Daoy (cell line): ENCODE results near the gene FFAR4. TPM values are rescaled to one million over a fixed set of nuclear protein-coding genes. Genes with fewer than 3 reads are reported as not detected.
A peak's percentile ranks its signal among the peaks of the same experiment; 100 is the strongest.
"Not testable (repeated sequence)": the region's sequence is repeated elsewhere in the genome, so short reads cannot be mapped to it uniquely, and the experiment has no call there.

Experiments used
- DNase-seq: peaks from one replicate; pipeline ENCODE4 v3.0.0-alpha.2; 2015; ENCODE audit warnings: low read depth
- total RNA-seq: library from RNA; depleted of rRNA; stranded (reverse); fragments of >200 nt; shearing (Covaris generic); gene quantifications from 2 replicates; pipeline ENCODE4 v1.2.3, GENCODE V29; 2014; rRNA removed

The FFAR4 gene
- not detected in 2 replicates for total RNA-seq

GRCh38 chr10:93566435-93567276 is at the start of gene FFAR4:
Gene FFAR4 (plus strand): TSS chr10:93566665. CDS start chr10:93566721, 56 bp downstream.
- no peak for DNase-seq

- DNase-seq: no peak
Observed at GRCh38 chr10:93518531-93518930, 47.9 kb upstream of the FFAR4 start.

- DNase-seq: no peak
Observed at GRCh38 chr10:93535293-93535692, 31.2 kb upstream of the FFAR4 start.

GRCh38 chr10:93540871-93541270 is 25.6 kb upstream of the FFAR4 start:
- DNase-seq: not testable (repeated sequence)

DNA sequence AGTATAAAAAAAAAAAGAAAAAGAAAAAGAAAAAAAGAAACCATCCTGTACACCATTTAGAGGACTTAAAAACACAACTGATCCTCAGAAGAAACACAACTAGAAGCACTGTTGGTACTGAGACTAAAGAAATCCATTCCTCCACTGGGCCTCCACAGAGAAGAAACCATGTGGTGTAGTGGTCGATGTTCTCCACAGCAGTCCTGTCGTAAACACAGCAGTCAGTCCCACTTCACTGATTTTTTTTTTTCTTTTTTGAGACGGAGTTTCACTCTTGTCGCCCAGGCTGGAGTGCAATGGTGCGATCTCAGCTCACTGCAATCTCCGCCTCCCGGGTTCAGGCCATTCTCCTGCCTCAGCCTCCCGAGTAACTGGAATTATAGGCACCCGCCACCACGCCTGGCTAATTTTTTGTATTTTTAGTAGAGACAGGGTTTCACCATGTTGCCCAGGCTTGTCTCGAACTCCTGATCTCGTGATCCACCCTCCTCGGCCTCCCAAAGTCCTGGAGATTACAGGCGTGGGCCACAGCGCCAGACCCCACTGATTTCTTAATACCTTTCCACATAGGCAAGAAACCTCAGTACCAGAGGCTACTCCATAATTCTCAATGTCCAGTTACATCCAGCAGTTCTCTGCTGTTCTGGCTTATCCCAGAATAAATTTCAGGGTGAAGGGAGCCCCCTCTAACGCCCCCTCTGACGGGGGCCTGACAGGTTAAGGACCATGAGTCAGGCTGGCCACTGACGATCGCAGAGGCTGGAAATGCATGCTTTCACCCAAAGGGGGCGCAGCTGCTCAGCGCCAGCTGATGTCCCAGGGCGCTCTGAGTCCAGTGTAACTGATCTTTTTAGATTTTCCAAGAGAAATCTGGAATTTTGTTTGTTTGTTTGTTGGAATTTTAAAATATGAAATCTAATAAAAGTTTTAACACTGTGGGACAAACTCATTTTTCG is 24.8 kb upstream of the FFAR4 start:
- peak; percentile 58 for DNase-seq

GRCh38 chr10:93542358-93542791 is 24.1 kb upstream of the FFAR4 start:
- peak; percentile 52 for DNase-seq

DNA sequence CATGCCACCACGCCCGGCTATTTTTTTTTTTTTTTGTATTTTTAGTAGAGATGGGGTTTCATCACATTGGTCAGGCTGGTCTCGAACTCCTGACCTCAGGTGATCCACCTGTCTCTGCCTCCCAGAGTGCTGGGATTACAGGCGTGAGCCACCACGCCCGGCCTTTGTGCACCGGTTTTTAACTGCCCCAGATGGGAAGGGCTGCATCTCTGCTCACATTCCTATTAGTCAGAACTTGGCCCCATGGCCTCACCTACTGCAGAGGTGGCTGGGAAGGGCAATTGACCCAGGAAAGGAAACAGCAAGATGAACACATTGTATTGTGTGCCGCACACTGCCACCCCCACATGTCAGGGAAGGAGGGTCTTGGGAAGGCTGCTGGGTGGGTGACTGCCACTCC is 19.5 kb upstream of the FFAR4 start:
- DNase-seq: not testable (repeated sequence)

GRCh38 chr10:93547522-93547921 is 18.9 kb upstream of the FFAR4 start:
- DNase-seq: no peak

DNA sequence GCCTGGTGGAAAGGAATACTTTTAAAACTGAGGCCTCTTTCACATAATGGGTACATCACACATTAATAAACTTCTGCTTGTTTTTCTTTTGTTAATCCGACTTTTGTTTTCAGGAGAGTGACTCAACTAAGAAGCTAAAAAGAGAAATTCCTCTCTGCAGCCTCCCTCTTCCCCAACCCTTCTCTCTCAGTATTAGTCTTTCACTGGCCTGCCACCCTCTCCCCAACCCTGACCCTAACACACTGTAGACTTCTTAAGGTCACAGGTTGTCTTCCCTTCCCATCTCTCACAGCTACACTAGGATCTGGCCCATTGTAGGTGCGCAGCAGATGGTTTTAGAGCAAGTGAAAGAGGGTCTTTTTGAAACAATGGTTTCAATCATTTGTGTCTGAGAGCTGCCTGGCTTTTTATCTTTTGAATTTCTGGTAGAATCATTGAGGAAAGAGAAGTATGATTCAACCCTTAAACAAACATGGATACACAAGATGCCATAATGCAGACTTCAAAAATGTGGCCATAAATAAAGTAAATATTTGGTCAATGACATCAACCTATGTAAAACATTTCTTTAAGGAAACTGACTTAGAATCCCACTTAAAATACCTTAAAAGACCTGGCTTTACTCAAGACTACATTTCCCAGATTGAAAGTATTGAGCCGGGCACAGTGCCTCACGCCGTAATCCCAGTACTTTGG is 17.9 kb upstream of the FFAR4 start:
- DNase-seq: no peak

GRCh38 chr10:93550606-93551005 is 15.9 kb upstream of the FFAR4 start:
- no peak for DNase-seq

DNA sequence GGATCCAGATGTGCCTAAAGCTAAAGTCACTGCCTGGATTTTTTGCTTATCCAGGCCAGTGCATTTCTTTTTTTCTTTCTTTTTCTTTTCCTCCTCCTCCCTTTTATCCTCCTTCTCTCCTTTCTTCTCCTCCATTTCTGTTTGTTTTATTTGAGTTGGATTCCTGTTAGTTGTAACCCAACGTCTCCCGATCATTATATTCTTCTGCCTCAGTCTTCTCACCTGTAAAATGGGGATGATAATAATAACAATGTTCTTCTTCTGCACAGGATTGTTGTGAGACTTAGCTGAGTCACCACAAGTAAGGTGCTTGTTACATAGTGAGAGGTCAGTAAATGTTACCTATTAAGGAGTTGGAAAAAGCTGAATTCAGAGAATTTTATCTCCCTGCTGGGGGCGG is 13.7 kb upstream of the FFAR4 start:
- no peak for DNase-seq

- no peak for DNase-seq
Observed at GRCh38 chr10:93553482-93554315, 12.8 kb upstream of the FFAR4 start.

DNA sequence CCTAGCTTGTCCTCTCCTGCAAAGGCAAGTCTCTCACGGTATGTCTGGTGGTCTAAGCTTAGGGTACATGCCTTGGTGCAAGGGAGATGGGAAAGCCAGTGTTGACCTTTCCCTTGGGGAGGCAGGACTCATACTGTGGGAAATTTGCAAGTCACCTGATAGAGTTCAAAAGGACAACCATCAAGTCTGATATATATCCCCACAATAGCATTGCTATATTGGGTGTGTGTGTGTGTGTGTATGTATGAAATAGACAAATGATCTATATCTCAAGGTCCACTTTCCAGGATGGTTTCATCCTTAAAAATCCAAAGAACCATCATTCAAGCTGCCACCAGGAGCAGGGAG is 12.2 kb upstream of the FFAR4 start:
- no peak for DNase-seq

DNA sequence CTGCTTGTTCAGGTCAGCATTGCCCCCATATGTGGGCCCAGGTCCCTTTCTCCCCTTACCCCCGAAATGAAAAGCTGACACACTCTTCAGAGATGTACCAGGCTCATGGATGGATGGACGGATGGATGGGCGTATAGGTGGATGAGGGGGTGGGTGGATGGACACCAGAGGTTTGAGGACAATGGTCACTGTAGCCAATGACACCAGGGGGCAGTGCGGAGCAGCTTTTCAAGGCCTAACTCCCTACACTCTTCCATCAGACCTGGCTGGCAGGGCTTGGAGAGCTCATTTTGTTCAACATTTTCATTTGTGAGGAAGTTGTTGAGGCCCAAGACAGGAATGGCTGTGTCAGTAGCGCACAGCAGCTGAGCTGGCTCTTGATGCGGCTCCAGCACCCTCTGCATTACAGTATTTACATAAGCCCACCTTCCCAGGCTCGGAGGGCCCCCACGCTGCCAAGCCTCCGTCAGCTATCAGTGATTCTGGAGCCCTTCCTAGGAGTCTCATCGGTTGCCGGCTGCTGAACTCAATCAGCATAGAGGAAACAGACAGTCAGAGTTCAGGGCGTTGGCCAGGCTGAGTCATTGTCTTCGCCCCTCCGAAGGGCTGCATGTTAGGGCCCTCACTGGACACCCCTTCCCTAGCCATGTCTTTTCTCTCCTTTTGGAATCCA is 11.6 kb upstream of the FFAR4 start:
- peak; percentile 66 for DNase-seq

DNA sequence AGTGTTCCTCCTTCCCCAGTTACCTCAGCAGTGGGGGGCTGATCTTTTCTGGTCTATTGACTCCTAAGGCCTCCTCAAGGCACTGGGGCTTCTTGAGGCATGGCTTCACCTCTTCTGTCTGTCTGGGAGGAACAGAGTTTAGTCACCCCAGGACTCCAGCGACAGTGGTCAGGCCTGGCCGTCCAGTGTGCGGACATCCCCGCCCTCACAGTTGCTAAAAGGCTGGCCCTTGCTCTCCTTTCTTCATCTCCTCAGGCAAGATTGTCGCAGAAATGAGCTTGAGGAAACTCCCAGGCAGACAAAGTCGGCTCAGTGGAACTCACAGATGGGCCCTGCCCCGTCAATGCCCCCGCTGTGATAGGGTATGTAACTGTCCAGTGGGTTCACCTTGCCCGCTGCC is 7.0 kb upstream of the FFAR4 start:
- no peak for DNase-seq

DNA sequence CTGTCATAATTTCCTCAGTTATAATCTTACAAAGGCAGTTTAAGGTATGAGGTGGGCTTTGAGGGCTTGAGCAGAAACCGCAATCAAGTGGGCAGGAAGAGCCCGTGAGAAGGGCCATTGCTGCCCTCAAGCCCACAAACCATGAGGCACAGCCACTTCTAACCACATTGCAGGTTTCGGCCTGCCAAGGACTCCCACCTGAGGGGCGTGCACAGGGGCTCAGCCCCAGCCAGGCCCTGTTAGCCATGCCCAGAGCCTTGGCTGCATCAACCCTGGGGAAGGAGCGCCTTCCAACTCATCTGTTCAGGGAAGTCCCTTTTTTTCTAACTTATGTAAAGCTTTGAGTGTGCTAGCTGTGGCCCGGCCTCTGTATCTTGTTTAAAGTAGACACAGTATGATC is 5.9 kb upstream of the FFAR4 start:
- no peak for DNase-seq

DNA sequence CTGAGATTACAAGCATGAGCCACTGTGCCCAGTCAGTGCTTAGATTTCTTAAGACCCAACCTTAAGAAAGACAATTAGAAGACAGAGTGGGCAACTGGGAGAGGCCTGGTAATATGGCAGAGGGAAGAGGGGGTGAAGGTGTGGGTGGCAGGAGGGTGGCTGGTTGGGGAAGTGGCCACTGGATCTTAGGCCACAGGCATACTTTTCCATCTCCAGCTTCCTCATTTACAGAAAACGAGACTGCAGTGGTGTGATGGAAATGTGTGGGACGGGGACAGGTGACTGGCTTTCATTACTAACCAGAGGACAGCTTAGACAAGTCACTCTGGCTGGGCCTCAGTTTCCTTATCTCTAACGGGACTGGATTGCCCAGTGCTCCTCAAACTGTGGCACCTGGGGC is 1.0 kb upstream of the FFAR4 start:
- DNase-seq: no peak

DNA sequence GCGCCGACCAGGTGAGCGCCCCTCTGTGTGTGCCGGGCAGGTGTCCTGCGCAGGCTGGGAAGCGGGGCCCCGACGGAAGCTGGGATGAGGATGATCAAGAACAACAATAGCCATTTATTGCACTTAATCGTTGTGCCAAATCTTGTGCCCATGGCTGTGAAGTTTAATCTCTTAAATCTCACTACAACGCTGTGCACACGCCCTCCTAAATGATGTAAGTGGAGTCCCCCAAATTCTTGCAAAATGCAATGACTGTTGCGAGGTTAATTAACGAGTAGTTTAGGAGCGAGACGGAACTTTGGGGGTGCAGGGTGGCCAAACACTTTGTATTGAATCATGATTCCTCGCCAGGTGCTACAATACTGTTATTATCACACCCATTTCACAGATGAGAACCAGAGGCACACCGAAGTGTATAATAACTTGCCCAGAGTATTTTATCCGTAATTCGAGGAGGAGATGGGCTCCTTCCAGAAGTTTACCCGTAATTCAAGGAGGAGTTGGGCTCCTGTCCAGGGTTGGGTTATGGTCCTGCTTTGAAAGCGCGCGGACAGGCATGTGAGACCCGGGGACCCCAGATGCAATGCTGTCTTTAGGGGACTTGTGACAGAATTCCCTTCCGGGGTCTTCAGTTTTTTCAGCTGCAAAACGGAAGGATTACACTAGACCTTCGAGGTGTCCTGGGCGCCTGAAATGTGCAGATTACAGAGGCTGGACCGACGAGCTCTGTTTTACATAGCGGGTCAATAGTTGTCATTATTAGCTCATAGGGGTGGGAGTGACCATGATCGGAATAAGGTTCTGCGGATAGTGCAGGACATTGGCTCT is 1.0 kb downstream of the FFAR4 start:
- DNase-seq: no peak

DNA sequence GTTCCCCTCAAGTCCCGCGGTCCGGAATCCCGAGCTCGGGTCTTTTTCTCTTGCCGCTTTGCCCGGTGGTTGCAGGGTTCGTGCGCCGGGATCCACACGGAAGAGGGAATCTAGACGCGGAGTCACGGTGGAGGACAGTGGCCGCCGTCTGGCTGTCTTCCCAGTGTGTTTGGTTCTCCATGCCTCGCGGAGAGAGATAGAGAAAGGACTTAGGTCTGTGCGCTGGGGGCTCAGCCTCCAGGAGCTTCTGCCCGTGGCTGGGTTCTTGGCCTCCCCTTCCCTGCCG is 1.6 kb downstream of the FFAR4 start:
- DNase-seq: no peak

GRCh38 chr10:93570383-93570782 is 3.9 kb downstream of the FFAR4 start:
- DNase-seq: no peak
